Measurements from ENCODE around the gene SLC2A1. TPM values are rescaled to one million over a fixed set of nuclear protein-coding genes. Genes with fewer than 3 reads are reported as not detected.

SLC2A1 gene
- total RNA-seq, 1 donor from 2014 or later, result 506 TPM

DNA sequence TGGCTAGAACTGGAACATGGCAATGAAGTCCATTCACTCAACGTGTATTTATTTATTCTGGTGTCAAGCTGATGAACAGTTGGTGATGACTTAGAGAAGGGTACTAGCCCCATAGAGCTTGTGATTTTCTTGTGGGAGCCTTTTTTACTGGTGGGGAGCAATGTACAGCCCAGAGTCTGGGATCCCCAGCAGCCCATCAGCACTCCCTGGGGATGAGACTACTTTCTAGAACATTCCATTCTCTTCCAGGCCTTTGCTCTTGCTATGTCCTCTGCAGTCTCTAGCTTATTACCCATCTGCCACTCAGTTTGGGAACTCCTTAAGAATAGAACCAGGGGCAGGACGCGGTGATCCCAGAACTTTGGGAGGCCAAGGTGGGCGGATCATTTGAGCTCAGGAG is 11.6 kb downstream of the SLC2A1 start:
- H3K4me3 Mint-ChIP-seq (ENCODE audit: unreplicated experiment), result peak overlapping the region; percentile 27
- Histone ChIP-seq H3K4me3 (ENCODE audit: insufficient read depth, low read depth, low read length) (no peak overlapping the region), H3K79me2 (ENCODE audit: insufficient read depth, low read length) (peaks cover 88% of the 10 kb centered on the region), H3K4me2 (ENCODE audit: low read length) (no peak overlapping the region), H3K27me3 (ENCODE audit: insufficient read depth, low read length) (no peaks in the 10 kb centered on the region), H2AFZ (ENCODE audit: low read depth, low read length) (no peak overlapping the region), H3K9me3 (ENCODE audit: insufficient read depth, low read depth, low read length) (no peaks in the 10 kb centered on the region), H3K36me3 (ENCODE audit: insufficient read depth, low read length) (peaks cover 12% of the 10 kb centered on the region), H3K27ac (ENCODE audit: low read depth, low read length) (no peak overlapping the region), H4K20me1 (ENCODE audit: insufficient read depth, low read length) (no peaks in the 10 kb centered on the region), H3K4me1 (ENCODE audit: insufficient read depth, low read length) (peaks cover 79% of the 10 kb centered on the region), H3K9ac (ENCODE audit: low read length) (no peak overlapping the region)
- peaks cover 31% of the 10 kb centered on the region for H3K36me3 Mint-ChIP-seq (ENCODE audit: low read depth, unreplicated experiment)
- no peak overlapping the region for H3K27ac Mint-ChIP-seq (ENCODE audit: unreplicated experiment)
- FAIRE-seq (no peak), DNase-seq (ENCODE audit: low read depth) (no peak)
- H3K27me3 Mint-ChIP-seq (ENCODE audit: low read depth, unreplicated experiment), result no peaks in the 10 kb centered on the region
- peaks cover 86% of the 10 kb centered on the region for H3K4me1 Mint-ChIP-seq (ENCODE audit: low read depth, unreplicated experiment)
- TF ChIP-seq EZH2 (IDR thresholded peaks at IDR 0.05; ENCODE audit: insufficient read depth, low read length), result no peak
- TF ChIP-seq, protein P1, sequence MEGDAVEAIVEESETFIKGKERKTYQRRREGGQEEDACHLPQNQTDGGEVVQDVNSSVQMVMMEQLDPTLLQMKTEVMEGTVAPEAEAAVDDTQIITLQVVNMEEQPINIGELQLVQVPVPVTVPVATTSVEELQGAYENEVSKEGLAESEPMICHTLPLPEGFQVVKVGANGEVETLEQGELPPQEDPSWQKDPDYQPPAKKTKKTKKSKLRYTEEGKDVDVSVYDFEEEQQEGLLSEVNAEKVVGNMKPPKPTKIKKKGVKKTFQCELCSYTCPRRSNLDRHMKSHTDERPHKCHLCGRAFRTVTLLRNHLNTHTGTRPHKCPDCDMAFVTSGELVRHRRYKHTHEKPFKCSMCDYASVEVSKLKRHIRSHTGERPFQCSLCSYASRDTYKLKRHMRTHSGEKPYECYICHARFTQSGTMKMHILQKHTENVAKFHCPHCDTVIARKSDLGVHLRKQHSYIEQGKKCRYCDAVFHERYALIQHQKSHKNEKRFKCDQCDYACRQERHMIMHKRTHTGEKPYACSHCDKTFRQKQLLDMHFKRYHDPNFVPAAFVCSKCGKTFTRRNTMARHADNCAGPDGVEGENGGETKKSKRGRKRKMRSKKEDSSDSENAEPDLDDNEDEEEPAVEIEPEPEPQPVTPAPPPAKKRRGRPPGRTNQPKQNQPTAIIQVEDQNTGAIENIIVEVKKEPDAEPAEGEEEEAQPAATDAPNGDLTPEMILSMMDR (IDR thresholded peaks at IDR 0.05; ENCODE audit: insufficient read depth, low read depth, low read length), result no peak
- no peaks in the 10 kb centered on the region for H3K9me3 Mint-ChIP-seq (ENCODE audit: unreplicated experiment)

DNA sequence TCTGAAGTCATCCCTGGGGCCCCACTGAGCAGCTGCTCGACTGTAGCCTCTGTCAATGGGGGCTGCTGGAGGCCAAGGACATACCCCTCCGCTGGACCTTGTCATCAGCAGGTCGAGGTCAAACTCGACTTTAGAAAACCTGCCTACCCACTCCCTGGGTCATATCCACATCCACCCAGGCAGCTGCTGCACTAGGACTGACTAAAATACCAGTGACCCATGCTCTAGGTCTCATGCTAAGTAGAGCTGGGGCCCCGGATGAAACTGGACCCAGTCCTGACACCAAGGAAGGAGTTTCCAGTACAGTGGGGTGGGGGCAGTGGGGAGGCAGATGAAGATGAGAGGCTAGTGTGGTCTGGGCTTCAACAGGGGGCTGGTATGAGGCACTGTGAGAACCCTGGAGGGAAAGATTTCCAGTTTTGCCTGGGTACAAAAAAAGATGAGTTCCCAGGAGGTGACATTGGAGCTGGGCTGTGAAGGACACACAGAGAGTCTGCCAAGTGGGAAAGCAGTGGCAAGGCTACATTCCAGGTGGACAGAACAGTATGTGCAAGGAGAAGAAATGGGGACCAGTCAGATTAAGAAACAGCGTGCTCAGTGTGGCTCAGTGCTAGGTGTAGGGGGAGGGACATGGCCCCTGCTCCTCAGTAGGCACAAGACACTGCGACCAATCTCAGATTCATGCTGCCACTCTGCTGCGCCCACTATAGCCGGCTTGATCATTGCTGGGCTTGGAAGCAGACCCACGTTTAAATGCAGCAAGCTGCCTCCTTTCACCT is 12.4 kb downstream of the SLC2A1 start:
- Histone ChIP-seq H3K9ac (ENCODE audit: low read length) (no peak overlapping the region), H3K27ac (ENCODE audit: low read depth, low read length) (peak overlapping the region; percentile 40), H3K9me3 (ENCODE audit: insufficient read depth, low read depth, low read length) (no peaks in the 10 kb centered on the region), H3K36me3 (ENCODE audit: insufficient read depth, low read length) (peaks cover 14% of the 10 kb centered on the region), H3K79me2 (ENCODE audit: insufficient read depth, low read length) (peaks cover 80% of the 10 kb centered on the region), H4K20me1 (ENCODE audit: insufficient read depth, low read length) (no peaks in the 10 kb centered on the region), H3K4me3 (ENCODE audit: insufficient read depth, low read depth, low read length) (no peak overlapping the region), H3K4me2 (ENCODE audit: low read length) (no peak overlapping the region), H3K27me3 (ENCODE audit: insufficient read depth, low read length) (no peaks in the 10 kb centered on the region), H3K4me1 (ENCODE audit: insufficient read depth, low read length) (peaks cover 82% of the 10 kb centered on the region), H2AFZ (ENCODE audit: low read depth, low read length) (no peak overlapping the region)
- H3K36me3 Mint-ChIP-seq (ENCODE audit: low read depth, unreplicated experiment), result peaks cover 30% of the 10 kb centered on the region
- TF ChIP-seq, protein P1 (IDR thresholded peaks at IDR 0.05; ENCODE audit: insufficient read depth, low read depth, low read length), result no peak
- no peak for TF ChIP-seq EZH2 (IDR thresholded peaks at IDR 0.05; ENCODE audit: insufficient read depth, low read length)
- no peak for DNase-seq (ENCODE audit: low read depth)
- no peak for FAIRE-seq
- no peak overlapping the region for H3K4me3 Mint-ChIP-seq (ENCODE audit: unreplicated experiment)
- no peaks in the 10 kb centered on the region for H3K27me3 Mint-ChIP-seq (ENCODE audit: low read depth, unreplicated experiment)
- H3K27ac Mint-ChIP-seq (ENCODE audit: unreplicated experiment), result peak overlapping the region; percentile 23
- no peaks in the 10 kb centered on the region for H3K9me3 Mint-ChIP-seq (ENCODE audit: unreplicated experiment)
- peaks cover 87% of the 10 kb centered on the region for H3K4me1 Mint-ChIP-seq (ENCODE audit: low read depth, unreplicated experiment)

DNA sequence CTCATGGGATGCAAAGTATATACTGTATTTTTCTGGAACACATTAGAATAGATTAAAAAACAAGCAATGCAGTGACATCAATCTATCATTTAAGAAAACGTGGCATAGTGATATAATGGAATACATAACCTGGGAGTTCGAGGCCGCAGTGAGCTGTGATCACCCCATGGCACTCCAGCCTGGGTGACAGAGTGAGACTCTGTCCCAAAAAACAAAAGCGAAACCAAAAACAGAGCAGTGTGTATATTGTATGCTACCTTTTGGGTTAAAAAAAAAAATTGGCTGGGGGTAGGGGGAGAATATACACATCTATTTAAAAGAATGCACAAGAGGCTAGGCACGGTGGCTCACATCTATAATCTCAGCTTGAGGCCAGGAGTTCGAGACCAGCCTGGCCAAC is 13.5 kb downstream of the SLC2A1 start:
- Histone ChIP-seq H3K9ac (ENCODE audit: low read length) (peak overlapping the region; percentile 35), H3K79me2 (ENCODE audit: insufficient read depth, low read length) (peaks cover 72% of the 10 kb centered on the region), H3K4me1 (ENCODE audit: insufficient read depth, low read length) (peaks cover 84% of the 10 kb centered on the region), H3K4me2 (ENCODE audit: low read length) (peak overlapping the region; percentile 15), H3K9me3 (ENCODE audit: insufficient read depth, low read depth, low read length) (no peaks in the 10 kb centered on the region), H3K27me3 (ENCODE audit: insufficient read depth, low read length) (no peaks in the 10 kb centered on the region), H4K20me1 (ENCODE audit: insufficient read depth, low read length) (no peaks in the 10 kb centered on the region), H3K4me3 (ENCODE audit: insufficient read depth, low read depth, low read length) (no peak overlapping the region), H3K36me3 (ENCODE audit: insufficient read depth, low read length) (peaks cover 12% of the 10 kb centered on the region), H3K27ac (ENCODE audit: low read depth, low read length) (no peak overlapping the region), H2AFZ (ENCODE audit: low read depth, low read length) (no peak overlapping the region)
- no peaks in the 10 kb centered on the region for H3K9me3 Mint-ChIP-seq (ENCODE audit: unreplicated experiment)
- DNase-seq (ENCODE audit: low read depth) (no peak), FAIRE-seq (no peak)
- no peaks in the 10 kb centered on the region for H3K27me3 Mint-ChIP-seq (ENCODE audit: low read depth, unreplicated experiment)
- H3K4me1 Mint-ChIP-seq (ENCODE audit: low read depth, unreplicated experiment), result peaks cover 87% of the 10 kb centered on the region
- H3K4me3 Mint-ChIP-seq (ENCODE audit: unreplicated experiment), result peak overlapping the region; percentile 20
- H3K27ac Mint-ChIP-seq (ENCODE audit: unreplicated experiment), result peak overlapping the region; percentile 69
- TF ChIP-seq, protein P1 (IDR thresholded peaks at IDR 0.05; ENCODE audit: insufficient read depth, low read depth, low read length), result no peak
- TF ChIP-seq EZH2 (IDR thresholded peaks at IDR 0.05; ENCODE audit: insufficient read depth, low read length), result no peak
- peaks cover 36% of the 10 kb centered on the region for H3K36me3 Mint-ChIP-seq (ENCODE audit: low read depth, unreplicated experiment)
